Mucosa of gallbladder (tissue), 1 donor: ENCODE measurements around the gene TMEM165. TPM values are rescaled to one million over a fixed set of nuclear protein-coding genes. Genes with fewer than 3 reads are reported as not detected.

Experiments
- DNase-seq: peaks from one replicate; pipeline ENCODE4 v3.0.0-alpha.2; 2020; ENCODE audit warnings: low spot score
- total RNA-seq: library from RNA; stranded (reverse); gene quantifications from one replicate; pipeline ENCODE4 v1.2.1, GENCODE V29; 2021
- donor health status: DM: no; HTN: no; CAD: no.

TMEM165 gene
- total RNA-seq, 1 donor from 2014 or later: 98.8 TPM

DNA sequence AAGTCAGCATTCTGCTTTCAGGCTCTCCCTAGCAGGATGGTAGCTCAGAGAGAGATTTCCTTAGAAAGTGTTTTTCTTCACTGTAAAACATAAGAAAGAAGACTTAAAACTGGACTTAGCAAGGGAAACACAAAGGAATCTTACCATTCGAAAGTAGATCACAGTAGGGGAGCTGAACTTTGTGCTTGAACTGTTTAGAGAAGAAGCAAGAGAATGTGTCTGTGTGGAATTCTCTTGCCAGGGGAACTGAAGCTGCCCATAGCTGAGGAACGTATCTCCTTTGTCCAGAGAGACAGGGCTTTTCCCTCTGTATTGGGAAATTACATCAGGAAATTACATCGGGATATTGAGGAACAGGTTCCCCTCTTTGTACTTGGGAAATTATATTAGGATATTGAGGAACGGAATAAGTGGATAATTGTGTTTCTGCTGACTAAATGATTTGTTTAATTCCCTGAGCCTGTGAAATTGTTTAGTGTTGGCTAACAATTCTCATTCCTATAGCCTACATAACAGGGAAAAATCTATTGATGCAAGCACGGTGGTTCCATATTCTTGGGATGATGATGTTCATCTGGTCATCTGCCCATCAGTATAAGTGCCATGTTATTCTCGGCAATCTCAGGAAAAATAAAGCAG, 28.6 kb upstream of the TMEM165 start:
- no peak for DNase-seq

DNA sequence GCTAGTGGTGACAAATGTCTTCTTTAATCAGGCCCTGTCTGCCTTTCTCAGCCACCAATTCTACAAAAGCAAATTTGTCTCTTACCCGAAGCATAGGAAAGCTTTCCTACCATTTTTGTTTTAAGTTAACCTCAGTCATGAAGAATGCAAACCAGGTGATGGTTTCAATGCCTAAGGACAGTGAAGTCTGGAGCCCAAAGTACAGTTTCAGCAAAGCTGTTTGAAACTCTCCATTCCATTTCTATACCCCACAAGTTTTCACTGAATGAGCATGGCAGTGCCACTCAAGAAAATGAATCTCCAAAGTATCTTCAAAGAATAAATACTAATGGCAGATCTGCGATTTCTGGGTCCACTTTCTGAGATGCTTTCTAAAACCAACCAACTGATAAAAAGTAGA, 25.8 kb upstream of the TMEM165 start:
- no peak for DNase-seq

DNA sequence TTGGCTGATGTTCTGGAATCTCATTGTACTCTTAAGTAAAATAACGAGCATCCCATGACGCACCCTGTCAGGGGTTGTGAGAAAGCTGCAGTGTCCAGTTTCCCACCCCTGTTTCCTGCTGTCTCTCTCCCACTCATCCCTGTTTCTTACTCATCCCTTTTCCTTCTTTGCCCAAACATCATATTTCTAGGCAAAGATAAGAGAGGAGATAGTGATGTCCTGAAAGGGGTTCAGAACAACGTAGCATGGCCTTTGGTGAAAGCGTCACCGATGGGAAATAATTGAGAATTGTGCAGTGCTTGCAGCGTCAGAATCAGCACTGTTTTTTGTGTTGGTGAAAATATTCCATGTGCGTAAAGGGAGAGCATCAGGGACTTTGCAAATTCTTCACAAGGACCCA, 23.5 kb upstream of the TMEM165 start:
- no peak for DNase-seq

DNA sequence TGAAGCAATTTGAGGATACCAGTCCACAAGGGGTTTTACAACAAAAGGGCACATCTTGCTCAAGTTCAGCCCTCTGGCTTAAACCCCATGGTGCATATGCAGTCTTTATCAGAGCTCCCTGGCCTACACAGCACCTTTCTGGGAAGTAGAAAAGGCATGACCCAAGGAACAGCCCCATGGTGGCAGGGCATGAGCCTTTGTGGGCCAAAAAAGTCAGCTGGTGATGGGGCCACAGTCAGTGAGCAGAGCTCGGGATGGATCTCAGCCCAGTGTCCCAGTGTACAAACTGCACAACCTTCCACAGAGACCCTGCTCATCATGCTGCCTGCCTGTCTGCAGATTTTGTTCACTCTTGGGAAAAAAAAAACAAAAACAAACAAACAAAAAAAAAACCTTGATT, 22.3 kb upstream of the TMEM165 start:
- no peak for DNase-seq

DNA sequence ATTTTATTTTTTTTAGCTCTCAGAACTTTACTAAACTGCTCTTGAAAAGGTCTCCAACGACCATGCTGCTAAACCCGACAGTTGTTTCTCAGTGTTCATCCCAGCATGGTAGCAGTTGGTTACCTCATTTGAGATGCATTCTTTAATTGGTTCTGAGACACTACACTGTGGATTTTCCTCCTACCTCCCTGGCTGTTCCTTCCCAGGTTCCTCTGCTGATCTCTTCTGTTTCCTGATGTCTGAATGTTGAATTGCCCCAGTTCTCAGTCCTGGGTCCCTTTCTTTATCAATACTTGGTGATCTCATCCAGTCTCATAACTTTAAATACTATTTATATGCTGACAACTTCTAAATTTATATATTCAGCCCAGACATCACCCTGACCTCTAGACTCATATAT, 19.1 kb upstream of the TMEM165 start:
- no peak for DNase-seq

DNA sequence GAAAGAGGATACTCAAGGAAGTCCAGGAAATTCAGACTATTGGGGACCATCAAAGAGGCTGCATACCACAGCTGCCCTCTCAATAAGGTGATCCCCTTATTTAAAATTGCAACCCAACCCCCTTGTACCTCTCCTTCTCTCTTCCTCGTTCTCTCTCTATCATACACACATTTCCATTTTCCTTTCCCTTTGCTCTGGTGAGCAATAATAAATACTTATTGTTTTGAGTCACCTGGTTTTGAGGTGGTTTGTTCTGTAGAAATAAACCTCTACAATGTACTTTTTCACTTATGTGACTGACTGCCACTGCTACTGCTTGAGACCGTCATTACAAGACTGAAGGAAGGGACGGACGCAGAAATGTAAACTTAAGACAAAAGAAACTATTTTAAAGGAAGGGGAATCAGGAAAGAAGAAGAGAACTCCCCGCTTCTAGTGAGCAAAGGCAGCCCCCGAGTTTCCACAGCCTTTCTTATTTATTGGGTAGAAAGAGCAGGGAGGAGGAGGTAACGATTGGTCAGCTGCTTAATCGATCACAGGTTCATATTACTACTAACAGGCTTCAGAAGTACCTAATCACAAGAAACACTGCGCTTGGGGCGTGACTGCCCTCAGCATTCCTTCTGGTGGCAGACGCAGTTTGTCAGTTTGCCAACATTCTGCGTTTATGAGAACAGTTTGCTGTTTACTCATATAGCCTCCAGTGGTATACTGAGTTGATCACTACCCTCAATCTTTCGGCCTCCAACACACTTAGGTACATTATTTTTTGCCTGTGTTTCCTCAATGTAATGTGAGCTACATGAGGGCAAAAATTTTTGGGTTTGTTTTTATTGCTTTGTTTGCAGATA, 16.9 kb upstream of the TMEM165 start:
- peak; percentile 83 for DNase-seq

DNA sequence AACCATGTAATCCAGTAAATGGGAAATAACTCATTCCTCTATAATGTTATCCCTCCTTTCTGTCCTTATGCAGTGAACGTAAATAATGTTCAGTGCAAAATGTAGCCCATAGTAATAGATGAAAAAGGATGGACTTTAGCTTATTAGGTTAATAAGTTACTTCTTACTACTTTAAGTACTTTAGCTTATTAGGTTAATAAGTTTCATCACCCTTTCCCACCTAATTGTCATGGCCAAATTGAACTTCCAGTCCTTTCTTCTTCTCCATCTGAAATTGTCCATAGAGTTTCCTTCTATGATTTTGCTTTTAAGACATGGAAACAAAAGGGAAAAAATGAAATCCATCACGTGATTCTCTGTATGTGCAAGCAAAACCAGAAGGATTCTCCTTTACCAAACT, 15.2 kb upstream of the TMEM165 start:
- no peak for DNase-seq

DNA sequence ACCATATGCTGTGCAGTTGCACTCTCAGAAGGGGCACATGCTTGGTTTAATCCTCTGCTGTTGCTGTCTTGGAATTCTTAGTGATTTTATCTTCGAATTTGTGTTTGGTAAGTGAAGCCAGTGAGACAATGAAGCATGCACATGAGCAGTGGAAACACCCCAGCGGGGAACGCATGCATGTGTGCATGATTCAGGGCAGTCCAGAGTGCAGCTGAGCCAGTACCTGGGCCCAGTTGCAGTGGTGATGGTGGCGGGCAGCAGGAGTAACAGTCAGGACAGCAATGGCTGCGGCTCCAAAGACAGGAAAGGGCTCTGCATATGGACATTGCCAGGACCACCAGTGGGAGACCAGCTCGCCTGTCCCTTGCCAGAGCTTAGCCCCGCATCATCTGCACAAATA, 14.3 kb upstream of the TMEM165 start:
- no peak for DNase-seq

DNA sequence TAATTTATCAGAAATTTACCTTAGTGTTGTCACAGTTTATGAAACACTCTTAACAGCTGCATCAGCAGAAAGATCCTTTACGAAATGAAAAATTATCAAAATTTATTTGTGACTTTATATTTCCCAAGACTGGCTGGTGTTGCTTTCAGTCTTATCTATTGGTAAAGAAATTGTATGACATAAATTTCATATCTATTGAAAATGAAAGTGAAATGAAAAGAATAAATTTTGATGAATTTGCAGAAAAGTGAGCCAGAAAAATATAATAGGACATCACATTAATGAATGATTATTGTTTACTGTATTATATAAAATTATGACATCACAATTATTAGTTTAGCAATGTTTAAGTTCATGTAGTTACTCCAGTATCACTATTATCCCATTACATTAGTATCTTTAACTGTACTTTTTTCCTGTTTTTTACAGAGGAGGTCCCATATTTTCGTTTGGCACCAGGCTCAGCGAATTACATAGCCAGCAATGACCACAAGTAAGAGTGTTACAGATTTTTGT, 13.2 kb upstream of the TMEM165 start:
- no peak for DNase-seq

DNA sequence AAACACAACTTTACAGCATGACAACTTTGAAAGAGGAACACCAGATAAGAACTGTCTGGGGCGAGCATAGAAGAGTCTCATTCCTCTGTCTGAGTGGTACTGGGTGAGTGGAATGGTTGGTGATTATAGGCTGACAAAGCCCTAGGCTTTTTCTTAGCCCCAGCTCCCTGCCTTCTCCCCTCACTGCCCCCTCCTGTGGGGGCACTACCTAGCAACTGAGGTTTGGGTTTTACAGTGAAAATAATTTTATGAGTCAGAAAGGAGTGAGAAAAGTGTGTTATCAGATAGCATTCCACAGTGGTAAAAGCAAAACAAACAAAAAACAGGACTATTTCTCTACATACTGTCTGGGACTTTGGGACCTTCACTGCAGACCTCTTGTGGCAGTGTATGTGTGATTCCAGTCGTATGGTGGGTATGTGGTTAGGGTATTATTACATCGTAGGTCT, 10.5 kb upstream of the TMEM165 start:
- DNase-seq: no peak

DNA sequence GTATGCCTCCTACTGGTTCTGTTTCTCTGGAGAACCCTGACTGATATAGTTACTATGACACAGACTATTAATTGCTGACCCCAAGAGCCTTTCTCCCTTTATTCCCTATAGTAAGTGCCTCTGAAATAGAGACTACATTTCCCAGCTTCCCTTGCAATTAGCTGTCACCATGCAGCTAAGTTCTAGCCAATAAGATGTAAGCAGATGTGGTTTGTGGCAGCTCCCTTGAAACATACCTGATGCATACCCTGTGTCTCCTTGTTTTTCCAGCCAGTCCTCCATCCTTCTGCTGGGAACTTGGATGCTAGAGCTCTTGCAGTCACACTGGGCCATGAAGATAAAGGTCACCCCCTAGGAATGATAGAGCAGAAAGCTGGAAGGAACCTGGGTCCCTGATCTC, 9.7 kb upstream of the TMEM165 start:
- DNase-seq: no peak

DNA sequence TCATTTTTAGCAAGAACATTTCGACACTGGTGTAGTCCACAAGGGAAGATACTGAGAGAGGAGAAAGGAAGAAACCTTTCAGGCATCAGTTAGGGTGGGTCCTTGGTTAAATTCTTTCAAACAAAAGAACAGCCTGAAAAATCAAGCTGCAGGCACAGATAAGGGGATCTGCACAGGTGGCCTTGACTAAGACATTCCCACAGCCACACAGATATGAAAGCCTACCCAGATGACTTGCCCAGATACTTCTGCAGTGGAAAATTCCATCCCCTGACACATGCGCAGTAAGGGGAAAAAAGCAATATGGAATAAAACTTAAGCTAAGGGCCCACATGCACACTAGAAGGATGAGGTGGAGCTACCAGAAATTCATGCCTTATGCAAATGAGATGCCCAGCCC, 8.9 kb upstream of the TMEM165 start:
- DNase-seq: no peak

DNA sequence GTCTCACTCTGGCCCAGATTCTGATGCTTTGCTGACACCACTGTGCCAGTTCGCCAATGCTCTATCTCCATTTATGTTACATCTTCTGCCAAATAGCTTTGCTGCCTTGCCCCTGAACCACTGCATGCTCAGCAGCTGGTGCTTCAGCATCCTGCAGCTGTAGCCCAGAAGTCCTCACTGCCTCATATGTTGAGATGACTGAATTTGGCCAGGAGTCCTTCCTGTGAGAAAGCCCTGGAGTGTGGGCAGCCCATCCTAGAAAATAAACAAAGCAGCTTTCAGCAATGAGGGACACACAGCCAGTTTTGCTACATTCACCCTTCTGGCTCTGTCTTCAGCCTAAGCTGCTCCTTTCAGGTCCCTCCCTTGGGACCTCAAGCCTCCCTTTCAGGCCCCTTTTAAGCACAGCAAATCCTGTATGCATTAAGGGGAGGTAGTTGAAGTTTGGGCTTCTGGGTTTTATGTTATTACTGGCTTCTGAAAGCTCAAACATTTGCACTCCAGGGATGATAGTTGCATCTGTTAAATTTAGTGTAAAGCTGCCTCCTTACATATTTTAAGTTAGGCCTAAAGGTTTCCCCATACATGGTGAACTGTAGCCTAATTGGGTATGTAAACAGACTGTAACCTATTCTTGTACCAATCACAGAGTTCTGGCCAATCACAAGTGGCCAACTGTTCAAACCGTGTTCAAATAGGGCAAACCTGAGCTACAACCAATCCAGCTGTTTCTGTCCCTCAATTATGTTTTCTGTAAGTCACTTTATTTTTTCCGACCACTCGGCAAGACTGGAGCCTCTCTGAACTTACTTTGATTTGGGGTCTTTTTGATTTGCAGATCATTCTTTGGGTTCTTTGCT, 2.1 kb upstream of the TMEM165 start:
- no peak for DNase-seq

DNA sequence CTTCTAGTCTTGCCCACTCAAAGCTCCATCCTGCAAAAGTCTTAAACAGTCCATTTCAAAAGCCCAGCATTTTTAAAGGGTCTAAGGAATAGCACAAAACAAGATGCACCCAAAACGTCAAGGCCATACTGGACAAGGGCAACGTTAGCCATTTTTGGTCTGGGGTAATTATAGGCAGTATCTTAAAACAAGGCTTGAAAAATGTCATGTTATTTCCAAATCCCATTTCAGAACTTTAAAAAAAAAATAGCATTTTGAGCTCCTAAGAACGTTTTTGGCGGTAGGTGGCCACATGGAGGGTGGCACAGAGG, 584 bp upstream of the TMEM165 start:
- DNase-seq: no peak

DNA sequence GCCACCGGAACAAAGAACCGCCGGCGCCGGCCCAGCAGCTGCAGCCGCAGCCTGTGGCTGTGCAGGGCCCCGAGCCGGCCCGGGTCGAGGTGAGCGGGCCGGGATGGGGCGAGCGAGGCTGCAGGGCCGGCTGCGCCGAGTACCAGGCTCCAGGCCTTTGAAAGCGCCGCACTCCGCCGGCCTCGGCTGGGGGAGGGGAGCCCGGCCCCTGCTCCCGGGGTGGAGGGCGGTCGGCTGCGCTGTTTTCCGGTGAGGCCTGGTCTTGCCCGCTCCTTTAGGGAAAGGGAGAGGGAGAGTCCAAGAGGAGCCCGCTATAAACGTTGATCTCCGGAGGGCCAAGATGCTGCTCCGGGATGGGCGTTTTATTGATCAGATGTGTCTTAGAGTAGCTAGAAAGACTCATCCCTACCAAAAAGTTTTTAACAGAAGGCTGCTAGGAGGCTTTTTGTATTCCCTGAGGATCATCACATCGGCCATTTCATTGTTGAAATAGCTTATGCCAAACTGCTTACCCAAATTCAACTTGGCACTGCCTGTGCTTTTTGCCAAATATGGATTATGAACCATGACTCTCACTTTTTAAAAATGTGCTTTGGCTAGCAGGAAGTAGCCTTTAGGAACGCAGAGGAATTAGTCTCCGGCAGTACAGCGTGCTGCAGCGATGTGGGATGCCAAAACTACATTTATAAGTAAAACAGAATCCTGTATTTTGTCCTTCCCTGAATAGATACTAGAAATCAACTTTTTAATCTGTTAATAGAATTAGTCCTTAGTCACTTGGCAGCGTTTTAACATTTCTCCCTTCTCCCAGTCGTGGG, 760 bp downstream of the TMEM165 start:
- peak; percentile 34 for DNase-seq

DNA sequence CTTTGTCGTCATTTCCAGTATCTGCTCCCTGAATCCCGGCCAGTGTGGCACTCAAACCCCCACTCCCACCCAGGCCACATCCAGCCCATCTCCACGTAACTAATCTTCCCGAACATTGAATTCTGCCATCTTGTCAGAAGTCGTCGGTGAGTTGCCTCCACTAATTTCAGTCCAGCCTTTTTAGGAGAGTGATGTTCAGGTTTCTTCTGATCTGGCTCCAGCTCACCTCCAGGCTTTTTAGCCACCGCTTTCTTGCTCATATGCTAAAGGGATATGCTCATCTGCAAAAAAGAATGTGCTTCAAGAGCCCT, 1.3 kb downstream of the TMEM165 start:
- DNase-seq: no peak

DNA sequence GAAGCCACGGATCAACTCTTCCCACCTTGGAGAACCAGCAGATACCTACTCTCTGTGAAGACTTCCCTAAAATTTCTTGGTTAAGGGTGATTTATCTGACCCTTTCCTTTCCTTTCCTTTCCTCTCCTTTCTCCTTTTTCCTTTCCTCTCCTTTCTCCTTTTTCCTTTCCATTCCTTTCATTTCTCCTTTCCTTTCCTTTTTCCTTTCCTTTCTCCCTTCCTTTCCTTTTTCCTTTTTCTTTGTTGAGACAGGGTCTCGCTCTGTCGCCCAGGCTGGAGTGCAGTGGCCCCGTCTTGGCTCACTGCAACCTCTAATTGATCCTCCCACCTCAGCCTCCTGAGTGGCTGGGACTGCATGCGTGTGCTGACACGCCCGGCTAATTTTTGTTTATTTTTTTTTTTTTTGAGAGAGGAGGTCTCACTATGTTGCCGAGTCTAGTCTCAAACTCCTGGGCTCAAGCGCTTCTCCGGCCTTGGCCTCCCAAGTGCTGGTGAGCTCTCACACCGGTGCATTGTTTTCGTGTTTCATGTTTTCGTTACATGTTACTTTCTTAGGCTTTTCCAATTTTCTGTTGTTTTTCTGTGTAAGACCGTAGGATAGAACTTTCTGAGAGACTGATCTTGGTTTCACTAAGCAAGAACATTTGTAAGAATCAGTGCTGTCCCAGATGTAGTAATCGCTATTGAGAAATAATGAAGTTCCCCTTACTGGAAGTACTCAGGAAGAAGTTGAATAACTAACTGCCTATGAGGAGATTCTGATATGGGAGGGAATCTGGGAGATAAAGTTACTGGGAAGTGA, 2.0 kb downstream of the TMEM165 start:
- no peak for DNase-seq

DNA sequence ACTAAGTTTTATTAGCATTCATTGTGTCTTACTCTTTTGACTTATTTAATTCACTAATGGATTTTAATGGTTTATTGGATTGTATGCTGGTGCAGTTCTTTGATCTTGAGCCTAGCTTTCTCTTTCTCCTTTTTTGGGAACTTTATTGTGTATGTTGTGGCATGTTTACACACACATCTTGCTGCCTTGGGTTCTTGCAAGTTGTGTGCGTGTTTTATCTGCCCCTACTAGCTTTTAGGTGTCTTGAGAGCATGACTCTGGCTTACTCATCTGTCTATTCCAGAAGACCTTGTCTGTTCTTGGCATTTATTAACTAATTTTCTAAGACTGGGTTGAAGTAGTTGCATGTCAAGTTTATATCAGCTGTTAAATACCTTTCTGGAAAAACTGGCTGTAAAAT, 2.7 kb downstream of the TMEM165 start:
- no peak for DNase-seq

DNA sequence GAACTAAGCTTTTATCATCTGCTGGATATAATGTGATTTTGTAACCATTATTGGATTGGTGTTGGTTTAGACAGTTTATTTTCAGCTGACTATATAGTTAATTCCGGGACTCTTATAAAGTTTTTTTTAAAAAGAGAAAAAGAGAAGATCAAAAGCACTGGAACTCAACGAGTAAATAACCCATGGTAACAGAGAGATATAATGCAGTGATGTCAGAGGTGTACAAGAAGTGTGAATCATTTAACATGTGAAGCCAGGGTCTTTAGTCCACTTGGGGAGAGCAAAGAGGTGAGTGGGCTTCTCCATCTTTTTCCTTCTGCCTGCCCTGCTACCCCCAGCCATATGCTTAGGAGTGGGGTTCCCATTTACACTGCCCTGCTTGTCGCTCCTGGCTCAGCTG, 3.2 kb downstream of the TMEM165 start:
- no peak for DNase-seq

DNA sequence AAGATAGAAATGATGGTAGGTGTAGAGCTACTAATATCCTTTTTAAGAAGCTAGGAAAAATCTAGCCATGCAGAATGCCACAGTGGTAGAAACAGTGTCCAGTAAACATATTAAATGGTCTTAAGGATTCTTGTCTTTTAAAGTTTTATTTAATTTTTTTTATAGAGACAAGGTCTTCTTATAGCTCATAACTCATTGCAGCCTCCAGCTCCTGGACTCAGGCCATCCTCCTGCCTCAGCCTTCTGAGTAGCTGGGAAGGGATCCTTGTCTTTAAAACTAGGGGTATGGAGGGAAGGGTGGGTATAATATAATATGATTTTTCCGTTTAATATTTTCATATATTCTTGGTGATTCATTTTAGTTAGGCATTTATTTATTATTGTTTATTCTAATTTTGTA, 3.8 kb downstream of the TMEM165 start:
- DNase-seq: no peak

DNA sequence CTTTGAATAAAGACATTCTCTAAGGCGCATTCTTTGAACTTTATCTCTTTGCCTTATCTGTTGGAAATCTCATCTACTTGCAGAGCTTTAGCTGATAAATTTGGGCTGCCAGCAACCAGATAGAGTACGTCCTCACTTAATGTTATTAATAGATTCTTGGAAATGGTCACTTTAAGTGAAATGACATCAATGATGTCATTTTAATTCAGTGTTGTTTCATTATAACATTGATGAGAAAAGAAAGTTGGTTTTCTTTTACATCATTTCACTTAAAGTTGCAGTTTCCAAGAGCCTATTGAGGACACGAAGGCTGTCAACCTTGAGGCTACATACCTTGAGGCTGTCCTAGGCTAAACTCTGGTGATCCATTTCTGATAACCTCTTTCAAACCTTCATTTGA, 9.3 kb downstream of the TMEM165 start:
- no peak for DNase-seq
